HG03066 (cell line): Measurements from ENCODE around the gene PARP6.
A peak's percentile ranks its signal among the peaks of the same experiment; 100 is the strongest.

Experiments
- ATAC-seq: cut with Tn5 transposase; IDR thresholded peaks from one replicate; pipeline ENCODE4 v1.9.1; 2021; ENCODE audit warnings: low read depth; ENCODE audit not compliant: unreplicated experiment

PARP6 gene

GRCh38 chr15:72231833-72232478, 40.4 kb downstream of the PARP6 start:
- no peak for ATAC-seq

GRCh38 chr15:72231066-72231832, 41.1 kb downstream of the PARP6 start, which contains the start of gene PKM:
Gene PKM, minus strand, starts transcription at chr15:72231190. Its CDS starts 12,093 bp downstream, at chr15:72219097.
- ATAC-seq: peak; percentile 38

- no peak for ATAC-seq
Observed at GRCh38 chr15:72230197-72231065, 41.9 kb downstream of the PARP6 start.

- no peak for ATAC-seq
Observed at GRCh38 chr15:72229947-72230196, 42.5 kb downstream of the PARP6 start.

GRCh38 chr15:72229076-72229946, 43.0 kb downstream of the PARP6 start:
- ATAC-seq: no peak

GRCh38 chr15:72227720-72228119, 44.6 kb downstream of the PARP6 start:
- ATAC-seq: no peak

- no peak for ATAC-seq
Observed at GRCh38 chr15:72227192-72227586, 45.2 kb downstream of the PARP6 start.

- no peak for ATAC-seq
Observed at GRCh38 chr15:72223278-72223677, 49.1 kb downstream of the PARP6 start.

GRCh38 chr15:72222393-72222792, 50.0 kb downstream of the PARP6 start:
- no peak for ATAC-seq

GRCh38 chr15:72220687-72221086, 51.7 kb downstream of the PARP6 start:
- ATAC-seq: no peak

GRCh38 chr15:72217216-72217615, 55.1 kb downstream of the PARP6 start:
- ATAC-seq: no peak

- ATAC-seq: no peak
Observed at GRCh38 chr15:72216079-72216478, 56.3 kb downstream of the PARP6 start.

GRCh38 chr15:72207558-72208085, 64.7 kb downstream of the PARP6 start:
- ATAC-seq: no peak

- ATAC-seq: no peak
Observed at GRCh38 chr15:72206677-72207000, 65.7 kb downstream of the PARP6 start.

- no peak for ATAC-seq
Observed at GRCh38 chr15:72205896-72206676, 66.3 kb downstream of the PARP6 start.

GRCh38 chr15:72205273-72205672, 67.1 kb downstream of the PARP6 start:
- ATAC-seq: no peak

GRCh38 chr15:72203507-72203837, 68.9 kb downstream of the PARP6 start:
- ATAC-seq: no peak

GRCh38 chr15:72202801-72203506, 69.4 kb downstream of the PARP6 start:
- no peak for ATAC-seq

GRCh38 chr15:72202302-72202701, 70.1 kb downstream of the PARP6 start:
- no peak for ATAC-seq
